HEK293T (cell line): ENCODE data around the gene TCOF1.

Source experiments
- CTCF ChIA-PET: fragments of 350-600 bp; formaldehyde crosslinking; extraction: SDS; loops from one replicate; lab custom pipeline; 2021; ENCODE audit warnings: antibody characterized with exemption, inconsistent platforms; lab: Yijun Ruan, JAX
- POLR2A ChIA-PET: fragments of 350-600 bp; formaldehyde crosslinking; extraction: SDS; loops from one replicate; lab custom pipeline; 2020; ENCODE audit warnings: antibody characterized with exemption, inconsistent platforms; lab: Yijun Ruan, JAX
- DNase-seq: peaks from one replicate; pipeline ENCODE4 v3.0.0; 2012; ENCODE audit warnings: mixed read lengths; ENCODE audit errors: extremely low spot score
- ARNT ChIP-seq: fragments of 450-650 bp; IDR thresholded peaks from 2 replicates; pipeline ENCODE4 v1.6.1; 2017; ENCODE audit warnings: mild to moderate bottlenecking
- BHLHE40 ChIP-seq: fragments of 450-650 bp; IDR thresholded peaks from 2 replicates; pipeline ENCODE4 v1.6.1; 2016; ENCODE audit warnings: mild to moderate bottlenecking, moderate library complexity, borderline replicate concordance
- CTBP1 ChIP-seq: fragments of 450-650 bp; IDR thresholded peaks from 2 replicates; pipeline ENCODE4 v1.6.1; 2016; ENCODE audit warnings: borderline replicate concordance
- ELF4 ChIP-seq: fragments of 450-650 bp; IDR thresholded peaks from 2 replicates; pipeline ENCODE4 v1.6.1; 2017; ENCODE audit warnings: antibody characterized with exemption
- FOXA1 ChIP-seq: fragments of 450-650 bp; IDR thresholded peaks from 2 replicates; pipeline ENCODE4 v1.6.1; 2016; ENCODE audit warnings: mild to moderate bottlenecking
- FOXK2 ChIP-seq: fragments of 450-650 bp; IDR thresholded peaks from 2 replicates; pipeline ENCODE4 v1.6.1; 2016; ENCODE audit warnings: mild to moderate bottlenecking
- FOXM1 ChIP-seq: fragments of 450-650 bp; IDR thresholded peaks from 2 replicates; pipeline ENCODE4 v1.6.1; 2017; ENCODE audit warnings: mild to moderate bottlenecking, borderline replicate concordance
- HDGF ChIP-seq: fragments of 450-650 bp; IDR thresholded peaks from 2 replicates; pipeline ENCODE4 v1.6.1; 2017; ENCODE audit warnings: antibody characterized with exemption, borderline replicate concordance
- L3MBTL2 ChIP-seq: fragments of 450-650 bp; conservative IDR thresholded peaks from 2 replicates; pipeline ENCODE4 v1.6.1; 2016; ENCODE audit warnings: mild to moderate bottlenecking
- LEF1 ChIP-seq: fragments of 450-650 bp; IDR thresholded peaks from 2 replicates; pipeline ENCODE4 v1.6.1; 2017; ENCODE audit warnings: mild to moderate bottlenecking, borderline replicate concordance
- NFRKB ChIP-seq: fragments of 450-650 bp; IDR thresholded peaks from 2 replicates; pipeline ENCODE4 v1.6.1; 2016; ENCODE audit warnings: mild to moderate bottlenecking, moderate library complexity
- SP1 ChIP-seq: fragments of 450-650 bp; IDR thresholded peaks from 2 replicates; pipeline ENCODE4 v1.6.1; 2017
- SUZ12 ChIP-seq: fragments of 450-650 bp; IDR thresholded peaks from 2 replicates; pipeline ENCODE4 v1.6.1; 2016; ENCODE audit warnings: mild to moderate bottlenecking
- TARDBP ChIP-seq: fragments of 450-650 bp; IDR thresholded peaks from 2 replicates; pipeline ENCODE4 v1.6.1; 2016
- ZNF384 ChIP-seq: fragments of 450-650 bp; IDR thresholded peaks from 2 replicates; pipeline ENCODE4 v1.6.1; 2016
- TF ChIP-seq, protein P1 (sequence below): fragments of 450-650 bp; IDR thresholded peaks from 2 replicates; pipeline ENCODE4 v1.6.1; 2016

TCOF1 gene

DNA sequence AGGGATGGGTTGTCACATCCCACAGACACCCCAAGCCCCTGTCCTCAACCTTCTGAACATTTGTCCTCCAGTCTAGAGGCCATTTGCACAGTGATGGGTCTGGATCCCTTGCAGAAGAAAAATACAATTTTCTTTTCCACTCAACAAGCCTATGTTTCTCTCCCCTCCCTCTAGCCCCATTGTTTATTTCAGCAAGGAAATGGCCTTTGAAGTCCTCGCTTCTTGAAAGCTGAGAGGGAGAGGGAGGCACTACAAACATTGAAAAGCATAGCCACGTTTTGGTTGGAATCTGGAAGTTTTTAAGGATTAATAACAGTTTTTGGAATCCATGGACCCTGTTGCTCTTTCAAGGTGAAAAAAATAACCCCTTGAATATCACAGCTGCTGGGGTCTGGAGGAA lies 30.8 kb upstream of the TCOF1 start:
- DNase-seq, result no peak
- no peak for TF ChIP-seq LEF1
- TF ChIP-seq BHLHE40, result no peak
- TF ChIP-seq SUZ12, result no peak
- TF ChIP-seq, protein P1, sequence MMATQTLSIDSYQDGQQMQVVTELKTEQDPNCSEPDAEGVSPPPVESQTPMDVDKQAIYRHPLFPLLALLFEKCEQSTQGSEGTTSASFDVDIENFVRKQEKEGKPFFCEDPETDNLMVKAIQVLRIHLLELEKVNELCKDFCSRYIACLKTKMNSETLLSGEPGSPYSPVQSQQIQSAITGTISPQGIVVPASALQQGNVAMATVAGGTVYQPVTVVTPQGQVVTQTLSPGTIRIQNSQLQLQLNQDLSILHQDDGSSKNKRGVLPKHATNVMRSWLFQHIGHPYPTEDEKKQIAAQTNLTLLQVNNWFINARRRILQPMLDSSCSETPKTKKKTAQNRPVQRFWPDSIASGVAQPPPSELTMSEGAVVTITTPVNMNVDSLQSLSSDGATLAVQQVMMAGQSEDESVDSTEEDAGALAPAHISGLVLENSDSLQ, result no peak
- TF ChIP-seq ZNF384, result no peak
- no peak for TF ChIP-seq HDGF
- no peak for TF ChIP-seq ARNT
- no peak for TF ChIP-seq ELF4
- no peak for TF ChIP-seq FOXA1
- TF ChIP-seq SP1, result no peak
- no peak for TF ChIP-seq L3MBTL2
- TF ChIP-seq TARDBP, result no peak
- no peak for TF ChIP-seq FOXK2
- TF ChIP-seq NFRKB, result no peak
- TF ChIP-seq CTBP1, result no peak
- TF ChIP-seq FOXM1, result no peak
- ChIA-PET POLR2A (no interaction called here), CTCF (no interaction called here)

DNA sequence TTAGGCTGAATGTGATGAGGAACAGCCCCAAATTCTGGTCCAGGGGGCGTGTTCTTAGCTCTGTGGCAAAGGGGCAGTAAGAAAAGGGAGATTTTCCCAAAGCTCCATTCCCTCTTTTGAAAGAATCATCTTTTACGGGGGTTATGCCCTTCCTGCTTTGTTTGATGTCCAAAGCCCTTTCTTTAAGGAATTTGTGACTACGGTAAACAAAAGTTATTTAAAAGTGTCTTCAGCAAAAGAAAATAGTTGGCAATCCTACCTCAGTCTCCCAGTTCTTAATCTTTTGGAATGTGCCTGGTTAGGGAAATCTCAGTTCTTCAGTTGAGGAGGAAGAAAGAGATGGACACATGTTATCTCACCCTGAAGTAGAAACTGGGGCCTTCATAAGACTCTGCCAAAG lies 30.4 kb upstream of the TCOF1 start:
- no peak for DNase-seq
- CTCF ChIA-PET, result no interaction called here
- POLR2A ChIA-PET, result interaction anchor here (1.7 kb wide), 1 partner anchor 12 kb away, joined by 4 read pairs; no protein-coding TSS in a partner anchor
- TF ChIP-seq, protein P1, result no peak
- TF ChIP-seq L3MBTL2 (no peak), FOXA1 (no peak), FOXM1 (no peak), SUZ12 (no peak), ARNT (no peak), CTBP1 (no peak), HDGF (no peak), LEF1 (no peak), NFRKB (no peak), ZNF384 (no peak)

DNA sequence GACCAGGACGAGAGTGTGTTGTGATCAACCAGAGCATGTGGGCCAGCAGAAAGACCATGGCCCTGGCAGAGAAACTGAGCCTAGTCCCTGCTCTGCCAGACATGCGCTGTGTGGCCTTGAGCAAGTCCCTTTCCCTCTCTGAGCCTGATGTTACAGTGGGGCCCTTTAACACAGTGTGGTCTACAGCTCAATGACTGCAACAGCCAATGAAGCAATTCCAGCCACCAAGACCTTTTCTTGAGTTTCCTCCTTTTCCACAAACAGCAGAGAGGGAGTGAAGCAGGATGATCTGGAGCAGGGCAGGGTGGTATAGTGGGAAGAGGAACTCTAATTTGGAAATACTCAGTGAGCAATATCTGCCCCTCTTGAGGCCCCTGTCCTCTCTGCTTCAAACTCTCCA lies 29.0 kb upstream of the TCOF1 start:
- ChIA-PET CTCF (no interaction called here), POLR2A (interaction anchor here (1.7 kb wide), 1 partner anchor 11 kb away, joined by 4 read pairs; no protein-coding TSS in a partner anchor)
- TF ChIP-seq ARNT, result no peak
- TF ChIP-seq, protein P1, result no peak
- no peak for TF ChIP-seq TARDBP
- TF ChIP-seq SP1, result no peak
- no peak for TF ChIP-seq ZNF384
- no peak for TF ChIP-seq NFRKB
- no peak for TF ChIP-seq FOXA1
- no peak for TF ChIP-seq HDGF
- no peak for TF ChIP-seq FOXM1
- no peak for TF ChIP-seq FOXK2
- TF ChIP-seq BHLHE40, result no peak
- TF ChIP-seq ELF4, result no peak
- no peak for TF ChIP-seq L3MBTL2
- TF ChIP-seq CTBP1, result no peak
- no peak for TF ChIP-seq LEF1
- no peak for TF ChIP-seq SUZ12
- DNase-seq, result no peak

DNA sequence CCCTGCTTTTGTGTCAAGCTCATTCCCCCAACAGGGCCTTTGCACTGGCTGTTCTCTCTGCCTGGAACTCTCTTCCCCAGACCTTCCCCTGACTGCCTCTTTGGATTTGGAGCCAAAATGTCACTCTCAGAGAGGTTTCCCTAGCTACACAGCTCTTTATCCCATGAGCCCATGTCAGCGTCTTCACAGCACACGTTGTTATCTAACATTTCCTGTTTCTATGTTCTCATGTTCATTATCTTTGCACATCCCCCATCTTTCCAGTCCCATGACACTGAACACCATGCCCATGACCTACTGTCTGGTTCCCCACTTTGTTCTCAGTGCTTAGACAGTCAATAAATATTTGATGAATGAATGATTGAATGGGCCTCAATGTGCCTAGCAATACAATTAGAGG lies 28.5 kb upstream of the TCOF1 start:
- no peak for DNase-seq
- ChIA-PET POLR2A (no interaction called here), CTCF (interaction anchor here (0.9 kb wide), 1 partner anchor 15 kb away, joined by 5 read pairs; no protein-coding TSS in a partner anchor)
- TF ChIP-seq HDGF, result no peak

DNA sequence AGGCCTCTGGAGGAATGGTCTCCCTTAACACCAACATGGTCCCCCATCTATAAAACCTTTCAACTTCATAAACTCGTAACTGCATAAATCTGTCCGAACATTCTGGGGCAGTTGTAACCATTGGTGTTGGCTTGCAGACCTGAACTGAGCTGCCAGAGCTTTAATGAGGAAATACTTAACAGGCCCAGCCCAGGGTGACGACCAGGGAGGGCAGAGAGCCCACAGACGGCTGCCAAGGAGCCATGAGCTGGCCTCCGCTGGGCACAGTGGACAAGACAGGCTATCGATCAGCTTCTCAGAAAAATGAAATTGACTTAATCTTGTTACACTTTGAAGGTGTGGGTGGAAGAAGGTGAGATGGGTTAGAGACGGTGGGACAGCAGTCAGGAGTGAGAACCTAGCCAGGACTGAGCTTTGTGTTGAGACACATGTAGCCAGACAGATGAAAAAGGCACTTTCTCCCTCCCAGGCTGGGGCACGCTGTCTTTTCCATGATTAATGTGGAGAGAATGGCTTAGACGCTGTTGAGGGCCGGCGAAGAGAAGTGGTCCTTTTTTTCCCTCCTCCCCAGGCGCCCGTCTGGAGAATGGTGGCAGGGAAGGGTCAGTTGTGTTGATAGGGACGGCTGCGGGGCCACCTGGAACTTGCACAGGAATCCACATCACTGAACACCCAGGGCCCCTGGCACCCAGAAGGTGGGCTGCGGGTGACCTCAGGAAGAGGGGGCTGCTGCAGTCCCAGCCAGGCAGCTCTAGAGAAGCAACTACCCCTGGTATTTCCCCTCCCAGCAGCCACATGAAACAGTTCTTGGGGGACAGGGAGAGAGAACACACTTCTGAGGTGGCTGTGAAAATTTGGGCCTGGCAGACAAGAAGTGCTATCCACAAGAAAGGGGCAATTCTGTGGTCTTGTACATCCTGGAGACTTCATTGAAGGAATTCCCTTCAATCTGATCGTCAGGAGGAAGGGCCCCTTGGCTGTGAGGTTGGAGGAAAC lies 27.3 kb upstream of the TCOF1 start:
- TF ChIP-seq NFRKB (no peak), FOXK2 (no peak), ARNT (no peak), SP1 (no peak), FOXA1 (no peak), LEF1 (no peak), ELF4 (no peak), TARDBP (no peak), BHLHE40 (no peak), CTBP1 (no peak), FOXM1 (no peak), HDGF (no peak), ZNF384 (no peak), L3MBTL2 (no peak), SUZ12 (no peak)
- TF ChIP-seq, protein P1, result no peak
- ChIA-PET POLR2A (no interaction called here), CTCF (interaction anchor here (0.9 kb wide), 1 partner anchor 16 kb away, joined by 5 read pairs; no protein-coding TSS in a partner anchor)
- no peak for DNase-seq
